GM12878 (cell line): ENCODE data around the gene SIM2.

Source experiments
- ATF2 ChIP-seq: IDR thresholded peaks from 2 replicates; pipeline ENCODE4 v1.6.1; 2012; ENCODE audit warnings: low read length, inconsistent platforms
- NFYB ChIP-seq: IDR thresholded peaks from 2 replicates; pipeline ENCODE4 v1.6.1; 2011; ENCODE audit warnings: low read depth, mild to moderate bottlenecking, low read length, improper control_type of control experiment, moderate library complexity; ENCODE audit not compliant: insufficient read depth
- PAX5 ChIP-seq: IDR thresholded peaks from 2 replicates; pipeline ENCODE4 v1.6.1; 2011; ENCODE audit warnings: low read depth, low read length, borderline replicate concordance
- RCOR1 ChIP-seq: conservative IDR thresholded peaks from 2 replicates; pipeline ENCODE4 v1.6.1; 2012; ENCODE audit warnings: low read depth, low read length, improper control_type of control experiment
- TF ChIP-seq, protein P1 (sequence below), 3 experiments: IDR thresholded peaks in 2 of 3; conservative IDR thresholded peaks in 1 of 3; 2 replicates each; pipeline ENCODE4 v1.5.1; 2011; ENCODE audit warnings: low read depth in 3 of 3, low read length in 3 of 3, mild to moderate bottlenecking in 3 of 3, control low read depth in 2 of 3, moderate library complexity in 2 of 3, inconsistent platforms in 1 of 3, mixed read lengths in 1 of 3; ENCODE audit not compliant: control insufficient read depth in 2 of 3, insufficient read depth in 1 of 3; ENCODE audit errors: extremely low read depth in 1 of 3

DNA sequence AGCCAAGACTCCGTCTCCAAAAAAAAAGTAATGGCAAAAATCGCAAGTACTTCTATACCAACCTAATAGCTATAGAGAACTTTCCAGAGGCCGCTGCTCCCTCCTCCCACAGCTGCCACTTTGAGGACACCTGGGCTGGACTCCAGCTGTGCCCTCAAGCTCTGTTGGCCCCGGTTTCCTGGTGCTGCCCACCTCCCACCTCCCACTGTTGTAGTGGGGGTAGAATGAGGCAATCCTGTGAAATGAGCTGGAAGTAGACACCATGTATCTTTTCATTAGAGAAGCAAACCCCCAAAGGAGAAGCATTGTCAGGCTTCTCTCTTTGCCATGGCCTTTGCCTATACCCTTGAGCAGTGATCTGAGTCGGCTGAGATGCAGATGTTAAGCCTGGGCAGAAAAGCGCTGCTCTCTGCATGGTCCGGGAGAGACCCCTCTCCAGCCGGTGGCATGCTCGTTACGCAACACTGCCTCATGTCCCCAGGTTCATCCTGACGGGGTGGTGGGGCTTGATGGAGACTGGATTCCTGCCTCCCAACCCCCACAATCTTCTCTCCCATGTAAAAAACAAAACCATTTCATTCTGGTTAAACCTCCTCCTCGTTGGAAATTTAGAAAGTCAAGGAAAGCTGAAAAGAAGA, 39.7 kb downstream of the SIM2 start:
- TF ChIP-seq ATF2 (no peak), RCOR1 (no peak), PAX5 (no peak), NFYB (no peak)
- TF ChIP-seq, protein P1, sequence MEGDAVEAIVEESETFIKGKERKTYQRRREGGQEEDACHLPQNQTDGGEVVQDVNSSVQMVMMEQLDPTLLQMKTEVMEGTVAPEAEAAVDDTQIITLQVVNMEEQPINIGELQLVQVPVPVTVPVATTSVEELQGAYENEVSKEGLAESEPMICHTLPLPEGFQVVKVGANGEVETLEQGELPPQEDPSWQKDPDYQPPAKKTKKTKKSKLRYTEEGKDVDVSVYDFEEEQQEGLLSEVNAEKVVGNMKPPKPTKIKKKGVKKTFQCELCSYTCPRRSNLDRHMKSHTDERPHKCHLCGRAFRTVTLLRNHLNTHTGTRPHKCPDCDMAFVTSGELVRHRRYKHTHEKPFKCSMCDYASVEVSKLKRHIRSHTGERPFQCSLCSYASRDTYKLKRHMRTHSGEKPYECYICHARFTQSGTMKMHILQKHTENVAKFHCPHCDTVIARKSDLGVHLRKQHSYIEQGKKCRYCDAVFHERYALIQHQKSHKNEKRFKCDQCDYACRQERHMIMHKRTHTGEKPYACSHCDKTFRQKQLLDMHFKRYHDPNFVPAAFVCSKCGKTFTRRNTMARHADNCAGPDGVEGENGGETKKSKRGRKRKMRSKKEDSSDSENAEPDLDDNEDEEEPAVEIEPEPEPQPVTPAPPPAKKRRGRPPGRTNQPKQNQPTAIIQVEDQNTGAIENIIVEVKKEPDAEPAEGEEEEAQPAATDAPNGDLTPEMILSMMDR (IDR thresholded peaks at IDR 0.05 in 2 of 3, conservative IDR thresholded peaks at IDR 0.05 in 1 of 3; ENCODE audit: control insufficient read depth in 2 of 3, extremely low read depth in 1 of 3, insufficient read depth in 1 of 3, low read depth in 3 of 3, low read length in 3 of 3), result no peak
